HFFc6 (cell line): ENCODE measurements around the gene DDX1. TPM values are rescaled to one million over a fixed set of nuclear protein-coding genes. Genes with fewer than 3 reads are reported as not detected.
A peak's percentile ranks its signal among the peaks of the same experiment; 100 is the strongest.

Source experiments
- DNase-seq: peaks from one replicate; pipeline ENCODE4 v3.0.0-alpha.2; 2018
- H3K27ac Mint-ChIP-seq: 2 replicates; pipeline ENCODE4 v1.8.0; 2020; ENCODE audit warnings: mild to moderate bottlenecking, mixed read lengths
- H3K27me3 Mint-ChIP-seq: 2 replicates; pipeline ENCODE4 v1.8.0; 2021; ENCODE audit warnings: mild to moderate bottlenecking, moderate library complexity, mixed read lengths; ENCODE audit not compliant: insufficient read depth
- H3K36me3 Mint-ChIP-seq: 2 replicates; pipeline ENCODE4 v1.8.0; 2021; ENCODE audit warnings: low read depth, mixed read lengths
- H3K4me1 Mint-ChIP-seq: 2 replicates; pipeline ENCODE4 v1.8.0; 2020; ENCODE audit warnings: low read depth, mixed read lengths
- H3K4me3 Mint-ChIP-seq: 2 replicates; pipeline ENCODE4 v1.8.0; 2020; ENCODE audit warnings: mild to moderate bottlenecking, moderate library complexity, mixed read lengths
- H3K9me3 Mint-ChIP-seq: 2 replicates; pipeline ENCODE4 v1.8.0; 2020; ENCODE audit warnings: mild to moderate bottlenecking, mixed read lengths
- total RNA-seq, 6 experiments: library from RNA; stranded (reverse); fragmentation: NEBNext Ultra II Directional; extraction: Animal tissue kit (Norgen Biotek cat#: 25700); gene quantifications; 2 replicates in 1 of 6; 3 replicates in 5 of 6; pipeline ENCODE4 v1.2.3, GENCODE V29; 2021
- TF ChIP-seq, protein P1 (sequence below): fragments of 200-600 bp; sonication (generic); IDR thresholded peaks from 2 replicates; pipeline ENCODE4 v1.5.0; 2021; ENCODE audit warnings: antibody characterized with exemption, mild to moderate bottlenecking

The DDX1 gene
- total RNA-seq, 6 experiments from 2014 or later, result 111 to 123 (median 113) TPM

DNA sequence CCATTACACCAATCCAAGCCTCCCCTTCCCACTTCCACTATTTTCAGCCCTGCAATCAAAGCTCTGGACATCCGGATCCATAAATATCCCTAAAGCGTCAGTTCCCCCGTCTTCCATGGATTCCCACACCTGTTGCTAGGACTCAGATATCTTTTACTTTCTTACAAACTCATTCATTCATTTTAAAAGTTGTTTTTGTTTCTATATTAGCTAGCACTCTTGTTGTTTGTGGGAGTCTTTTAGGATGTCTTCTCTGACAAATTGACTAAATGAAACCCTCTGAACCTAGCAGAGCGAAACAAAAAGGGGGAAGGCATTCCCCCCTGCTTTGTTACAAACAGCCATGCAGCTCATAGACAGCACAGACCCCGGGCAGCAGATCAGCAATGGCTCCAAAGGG, 21.6 kb upstream of the DDX1 start:
- Mint-ChIP-seq H3K27me3 (no peaks in the 10 kb centered on the region; the same call in 1 of the 2 replicates), H3K27ac (no peak overlapping the region), H3K9me3 (no peaks in the 10 kb centered on the region), H3K4me1 (no peaks in the 10 kb centered on the region), H3K4me3 (no peak overlapping the region), H3K36me3 (no peaks in the 10 kb centered on the region)
- no peak for DNase-seq
- TF ChIP-seq, protein P1, sequence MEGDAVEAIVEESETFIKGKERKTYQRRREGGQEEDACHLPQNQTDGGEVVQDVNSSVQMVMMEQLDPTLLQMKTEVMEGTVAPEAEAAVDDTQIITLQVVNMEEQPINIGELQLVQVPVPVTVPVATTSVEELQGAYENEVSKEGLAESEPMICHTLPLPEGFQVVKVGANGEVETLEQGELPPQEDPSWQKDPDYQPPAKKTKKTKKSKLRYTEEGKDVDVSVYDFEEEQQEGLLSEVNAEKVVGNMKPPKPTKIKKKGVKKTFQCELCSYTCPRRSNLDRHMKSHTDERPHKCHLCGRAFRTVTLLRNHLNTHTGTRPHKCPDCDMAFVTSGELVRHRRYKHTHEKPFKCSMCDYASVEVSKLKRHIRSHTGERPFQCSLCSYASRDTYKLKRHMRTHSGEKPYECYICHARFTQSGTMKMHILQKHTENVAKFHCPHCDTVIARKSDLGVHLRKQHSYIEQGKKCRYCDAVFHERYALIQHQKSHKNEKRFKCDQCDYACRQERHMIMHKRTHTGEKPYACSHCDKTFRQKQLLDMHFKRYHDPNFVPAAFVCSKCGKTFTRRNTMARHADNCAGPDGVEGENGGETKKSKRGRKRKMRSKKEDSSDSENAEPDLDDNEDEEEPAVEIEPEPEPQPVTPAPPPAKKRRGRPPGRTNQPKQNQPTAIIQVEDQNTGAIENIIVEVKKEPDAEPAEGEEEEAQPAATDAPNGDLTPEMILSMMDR, result no peak

DNA sequence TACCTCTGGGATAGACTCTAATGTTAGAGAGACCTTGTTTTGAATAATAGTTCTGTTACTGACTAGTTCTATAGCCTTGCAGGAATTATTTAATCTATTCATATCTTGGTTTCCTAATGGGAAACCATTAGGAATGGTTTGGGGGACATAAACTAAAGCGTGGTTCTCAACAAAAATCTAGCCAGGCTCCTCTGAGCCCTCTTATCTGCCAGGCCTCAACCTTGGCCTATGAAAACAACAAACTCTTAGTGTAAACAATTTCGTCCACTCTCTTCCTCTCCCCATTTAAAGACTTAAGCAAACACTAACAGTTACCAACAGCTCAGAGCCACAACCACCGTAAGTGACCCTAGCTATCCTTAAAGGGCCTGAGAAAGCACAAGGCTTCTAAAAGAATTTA, 19.9 kb upstream of the DDX1 start:
- Mint-ChIP-seq H3K36me3 (no peaks in the 10 kb centered on the region), H3K4me3 (no peak overlapping the region)
- TF ChIP-seq, protein P1, result no peak

DNA sequence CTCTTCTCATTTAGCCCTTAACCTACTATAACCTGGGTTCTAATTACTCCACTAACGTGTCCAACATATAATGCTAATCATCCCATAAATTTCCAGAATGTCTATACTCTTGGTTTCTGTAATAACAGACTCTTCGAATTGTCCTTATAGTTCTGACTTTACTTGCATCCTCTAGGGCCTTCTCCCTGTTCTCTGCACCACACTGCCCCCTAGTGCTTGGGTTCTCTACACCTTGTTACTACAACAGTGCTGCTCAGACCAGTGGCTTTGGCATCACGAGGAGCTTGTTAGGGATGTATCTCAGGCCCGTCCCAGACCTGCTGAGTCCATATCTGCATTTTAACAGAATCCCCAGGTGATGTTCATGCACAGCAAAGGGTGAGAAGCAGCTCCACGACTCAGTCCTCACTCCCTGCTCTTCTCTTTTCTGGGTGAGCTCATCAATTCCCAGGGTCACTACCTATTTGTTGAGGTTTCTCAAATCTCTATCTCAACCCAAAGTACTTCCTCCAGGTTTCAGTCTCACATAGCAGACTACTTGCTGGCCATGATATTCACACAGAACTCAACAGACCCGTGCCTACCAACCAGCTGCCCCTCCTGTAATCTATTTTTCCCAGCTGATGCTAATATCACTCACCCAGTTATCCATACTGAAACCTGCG, 14.5 kb upstream of the DDX1 start:
- Mint-ChIP-seq H3K4me1 (peaks cover 13% of the 10 kb centered on the region), H3K36me3 (no peaks in the 10 kb centered on the region), H3K27me3 (peaks cover 2% of the 10 kb centered on the region), H3K9me3 (no peaks in the 10 kb centered on the region), H3K27ac (no peak overlapping the region), H3K4me3 (no peak overlapping the region)
- peak; percentile 78 for DNase-seq
- TF ChIP-seq, protein P1, result peak; percentile 91

More for the DNA sequence above, 19.9 kb upstream of the DDX1 start:
- H3K27ac Mint-ChIP-seq, result no peak overlapping the region
- no peaks in the 10 kb centered on the region for H3K9me3 Mint-ChIP-seq
- H3K27me3 Mint-ChIP-seq, result no peaks in the 10 kb centered on the region; the same call in 1 of the 2 replicates
- no peaks in the 10 kb centered on the region for H3K4me1 Mint-ChIP-seq
- no peak for DNase-seq

DNA sequence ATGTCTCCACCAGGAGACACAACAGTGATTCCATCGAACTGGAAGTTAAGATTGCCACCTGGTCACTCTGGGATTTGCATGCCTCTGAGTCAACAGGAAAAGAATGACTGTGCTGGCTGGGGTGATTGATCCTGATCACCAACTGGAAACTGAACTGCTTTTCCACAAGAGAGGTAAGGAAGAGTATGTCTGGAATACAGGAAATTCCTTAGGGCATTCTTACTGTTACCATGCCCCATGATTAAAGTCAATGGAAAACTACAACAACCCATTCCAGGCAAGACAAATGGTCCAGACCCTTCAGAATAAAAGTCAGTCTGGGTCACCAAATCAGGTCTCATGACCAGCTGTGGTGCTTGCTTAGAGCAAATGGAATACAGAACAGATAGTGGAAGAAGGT, 12.0 kb upstream of the DDX1 start:
- 0 out of 2 replicates have a peak overlapping the region, but pooled peaks have one; percentile 10 for H3K4me3 Mint-ChIP-seq
- H3K27ac Mint-ChIP-seq, result peak overlapping the region; percentile 43; the same call in 1 of the 2 replicates
- peaks cover 2% of the 10 kb centered on the region for H3K27me3 Mint-ChIP-seq
- H3K4me1 Mint-ChIP-seq, result peaks cover 18% of the 10 kb centered on the region
- H3K9me3 Mint-ChIP-seq, result no peaks in the 10 kb centered on the region
- no peaks in the 10 kb centered on the region for H3K36me3 Mint-ChIP-seq
- DNase-seq, result peak; percentile 13
- TF ChIP-seq, protein P1, result no peak

DNA sequence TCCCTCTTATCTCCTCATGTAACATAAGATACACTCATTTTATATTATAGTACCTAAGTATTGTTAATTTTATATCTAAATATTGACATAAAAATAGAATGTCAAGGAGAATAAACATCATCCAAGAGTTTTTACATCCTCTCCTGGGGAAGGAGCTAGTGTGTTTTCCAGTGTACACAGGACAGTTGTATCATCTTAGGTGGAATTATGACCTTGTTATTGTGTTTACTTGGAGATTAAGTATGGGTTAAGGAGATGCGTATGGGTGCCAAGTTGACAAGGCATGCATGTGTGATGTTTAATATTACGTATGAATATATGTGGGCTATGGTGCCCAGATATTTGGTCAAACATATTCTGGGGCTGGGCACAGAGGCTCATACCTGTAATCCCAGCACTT, 11.2 kb upstream of the DDX1 start:
- no peak for DNase-seq
- TF ChIP-seq, protein P1, result no peak
- H3K27me3 Mint-ChIP-seq, result peaks cover 2% of the 10 kb centered on the region
- no peak overlapping the region for H3K27ac Mint-ChIP-seq
- no peak overlapping the region for H3K4me3 Mint-ChIP-seq
- H3K36me3 Mint-ChIP-seq, result no peaks in the 10 kb centered on the region
- no peaks in the 10 kb centered on the region for H3K9me3 Mint-ChIP-seq
- H3K4me1 Mint-ChIP-seq, result peaks cover 18% of the 10 kb centered on the region
